Breast epithelium (tissue), 3 donors: ENCODE results near the gene TMTC2.

Experiments used
- POLR2A ChIP-seq: fragments of 450-650 bp; IDR thresholded peaks from one replicate; pipeline ENCODE4 v1.6.1; 2016; ENCODE audit warnings: antibody characterized with exemption, mild to moderate bottlenecking, moderate library complexity
- POLR2AphosphoS5 ChIP-seq, 3 donors: sonication (generic); formaldehyde crosslinking; IDR thresholded peaks; one replicate each; pipeline ENCODE4 v1.6.1; 2017; ENCODE audit warnings: antibody characterized with exemption in 3 of 3
- TF ChIP-seq, protein P1 (sequence below), 3 donors: fragments of 450-650 bp; IDR thresholded peaks; one replicate each; pipeline ENCODE4 v1.5.1; 2016 to 2017; ENCODE audit warnings: antibody characterized with exemption in 3 of 3, mild to moderate bottlenecking in 3 of 3, moderate library complexity in 3 of 3

GRCh38 chr12:82857276-82857675 lies 170.6 kb downstream of the TMTC2 start:
- TF ChIP-seq POLR2A (no peak), POLR2AphosphoS5 (IDR thresholded peaks at IDR 0.05) (no peak)
- TF ChIP-seq, protein P1, sequence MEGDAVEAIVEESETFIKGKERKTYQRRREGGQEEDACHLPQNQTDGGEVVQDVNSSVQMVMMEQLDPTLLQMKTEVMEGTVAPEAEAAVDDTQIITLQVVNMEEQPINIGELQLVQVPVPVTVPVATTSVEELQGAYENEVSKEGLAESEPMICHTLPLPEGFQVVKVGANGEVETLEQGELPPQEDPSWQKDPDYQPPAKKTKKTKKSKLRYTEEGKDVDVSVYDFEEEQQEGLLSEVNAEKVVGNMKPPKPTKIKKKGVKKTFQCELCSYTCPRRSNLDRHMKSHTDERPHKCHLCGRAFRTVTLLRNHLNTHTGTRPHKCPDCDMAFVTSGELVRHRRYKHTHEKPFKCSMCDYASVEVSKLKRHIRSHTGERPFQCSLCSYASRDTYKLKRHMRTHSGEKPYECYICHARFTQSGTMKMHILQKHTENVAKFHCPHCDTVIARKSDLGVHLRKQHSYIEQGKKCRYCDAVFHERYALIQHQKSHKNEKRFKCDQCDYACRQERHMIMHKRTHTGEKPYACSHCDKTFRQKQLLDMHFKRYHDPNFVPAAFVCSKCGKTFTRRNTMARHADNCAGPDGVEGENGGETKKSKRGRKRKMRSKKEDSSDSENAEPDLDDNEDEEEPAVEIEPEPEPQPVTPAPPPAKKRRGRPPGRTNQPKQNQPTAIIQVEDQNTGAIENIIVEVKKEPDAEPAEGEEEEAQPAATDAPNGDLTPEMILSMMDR (IDR thresholded peaks at IDR 0.05) = no peak
